ENCODE results near the gene CD27.

DNA sequence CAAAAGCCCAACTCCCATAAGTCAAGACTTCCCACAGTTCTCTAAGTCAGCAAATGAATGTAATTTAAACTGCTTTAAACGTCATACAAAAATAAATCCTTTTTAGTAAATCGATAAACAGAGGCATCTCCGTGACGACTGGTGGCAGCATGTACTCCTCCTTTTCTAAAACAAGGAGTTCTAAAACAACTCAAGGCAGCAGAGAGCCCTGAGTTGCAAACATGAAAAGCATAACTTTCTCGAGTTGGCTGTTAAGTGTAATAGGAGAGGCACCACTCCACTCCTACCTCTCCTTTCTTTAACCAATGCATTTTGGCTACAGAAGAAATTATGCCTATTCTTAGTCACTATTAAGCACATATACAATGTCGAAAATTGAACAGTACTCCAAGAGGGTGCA is 38.8 kb upstream of the CD27 start:
- TF ChIP-seq NRF1 (IDR thresholded peaks at IDR 0.05; ENCODE audit: low read depth, low read length) (no peak), BRCA1 (IDR thresholded peaks at IDR 0.05; ENCODE audit: low read depth, low read length) (no peak), MAX (IDR thresholded peaks at IDR 0.05) (no peak), CTCF (IDR thresholded peaks at IDR 0.05; ENCODE audit: control extremely low read depth in 1 of 3, insufficient read depth in 1 of 3, low read depth in 1 of 3, low read length in 3 of 3) (no peak)
